ENCODE measurements around the gene PPM1H.

DNA sequence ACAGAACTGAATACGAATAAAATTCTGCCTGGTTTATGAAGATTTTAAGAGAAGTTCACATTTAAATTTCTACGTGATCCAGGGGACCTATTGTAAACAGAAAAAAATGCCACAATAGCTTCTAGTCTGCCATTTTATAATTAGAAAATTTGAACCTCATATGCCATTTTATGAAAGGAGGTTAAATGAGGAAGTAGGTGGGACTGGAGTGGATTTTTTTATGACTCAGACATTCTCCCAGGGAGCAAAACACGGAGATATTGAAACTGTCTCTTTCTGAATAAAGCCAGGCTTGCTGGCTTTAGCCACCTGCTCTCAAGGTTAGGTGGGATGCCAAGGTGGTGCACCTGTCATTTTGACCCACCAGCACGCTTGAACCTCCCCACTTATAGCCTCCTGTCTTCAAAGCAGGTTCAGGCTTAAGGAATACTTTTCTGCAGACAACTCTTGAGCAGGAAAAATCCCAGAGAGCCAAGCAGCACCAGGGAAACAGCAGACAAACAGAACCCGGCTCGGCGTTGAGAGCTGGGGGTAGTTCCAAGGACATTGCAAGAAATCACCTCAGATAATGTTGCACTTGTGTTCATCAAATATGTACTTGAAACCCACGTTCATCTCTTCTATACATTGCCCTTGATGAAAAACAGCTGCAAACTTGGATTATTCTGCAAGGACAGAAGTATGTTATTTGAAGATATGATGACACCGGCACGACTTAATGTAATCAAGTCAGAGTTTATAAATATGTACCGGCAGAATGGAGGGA is 203.7 kb downstream of the PPM1H start:
- no peak for TF ChIP-seq POLR2A (IDR thresholded peaks at IDR 0.05)
- TF ChIP-seq, protein P1, sequence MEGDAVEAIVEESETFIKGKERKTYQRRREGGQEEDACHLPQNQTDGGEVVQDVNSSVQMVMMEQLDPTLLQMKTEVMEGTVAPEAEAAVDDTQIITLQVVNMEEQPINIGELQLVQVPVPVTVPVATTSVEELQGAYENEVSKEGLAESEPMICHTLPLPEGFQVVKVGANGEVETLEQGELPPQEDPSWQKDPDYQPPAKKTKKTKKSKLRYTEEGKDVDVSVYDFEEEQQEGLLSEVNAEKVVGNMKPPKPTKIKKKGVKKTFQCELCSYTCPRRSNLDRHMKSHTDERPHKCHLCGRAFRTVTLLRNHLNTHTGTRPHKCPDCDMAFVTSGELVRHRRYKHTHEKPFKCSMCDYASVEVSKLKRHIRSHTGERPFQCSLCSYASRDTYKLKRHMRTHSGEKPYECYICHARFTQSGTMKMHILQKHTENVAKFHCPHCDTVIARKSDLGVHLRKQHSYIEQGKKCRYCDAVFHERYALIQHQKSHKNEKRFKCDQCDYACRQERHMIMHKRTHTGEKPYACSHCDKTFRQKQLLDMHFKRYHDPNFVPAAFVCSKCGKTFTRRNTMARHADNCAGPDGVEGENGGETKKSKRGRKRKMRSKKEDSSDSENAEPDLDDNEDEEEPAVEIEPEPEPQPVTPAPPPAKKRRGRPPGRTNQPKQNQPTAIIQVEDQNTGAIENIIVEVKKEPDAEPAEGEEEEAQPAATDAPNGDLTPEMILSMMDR (IDR thresholded peaks at IDR 0.05) = no peak

Measured in heart left ventricle (tissue), 13 donors.